GM23248 (cell line): ENCODE results near the gene SEZ6. TPM values are rescaled to one million over a fixed set of nuclear protein-coding genes. Genes with fewer than 3 reads are reported as not detected.

Source experiments
- DNase-seq: peaks from one replicate; pipeline ENCODE4 v3.0.0-alpha.2; 2015
- H2AFZ ChIP-seq: fragments of 200-600 bp; sonication (generic); 2 replicates; pipeline ENCODE4 v1.6.1; 2016; ENCODE audit warnings: antibody characterized with exemption
- H3F3A ChIP-seq: fragments of 200-600 bp; sonication (generic); 2 replicates; pipeline ENCODE4 v1.6.1; 2016; ENCODE audit warnings: mild to moderate bottlenecking, antibody characterized with exemption, mixed run types; ENCODE audit not compliant: insufficient read depth
- H3K27ac ChIP-seq: fragments of 200-600 bp; sonication (generic); 2 replicates; pipeline ENCODE4 v1.5.1; 2016; ENCODE audit warnings: mild to moderate bottlenecking
- H3K27me3 ChIP-seq: fragments of 200-600 bp; sonication (generic); replicated peaks from 2 replicates; pipeline ENCODE4 v1.6.1; 2016; ENCODE audit warnings: mild to moderate bottlenecking; ENCODE audit not compliant: insufficient read depth
- H3K36me3 ChIP-seq: fragments of 200-600 bp; sonication (generic); 2 replicates; pipeline ENCODE4 v1.6.1; 2016; ENCODE audit warnings: low read depth, mild to moderate bottlenecking
- H3K4me1 ChIP-seq: fragments of 200-600 bp; sonication (generic); 2 replicates; pipeline ENCODE4 v1.6.1; 2016; ENCODE audit warnings: mild to moderate bottlenecking; ENCODE audit not compliant: insufficient read depth
- H3K4me2 ChIP-seq: fragments of 200-600 bp; sonication (generic); one replicate; pipeline ENCODE4 v1.6.1; 2016; ENCODE audit warnings: mild to moderate bottlenecking; ENCODE audit not compliant: unreplicated experiment
- H3K4me3 ChIP-seq: fragments of 200-600 bp; sonication (generic); 2 replicates; pipeline ENCODE4 v1.5.1; 2016; ENCODE audit warnings: mild to moderate bottlenecking
- H3K79me2 ChIP-seq: fragments of 200-600 bp; sonication (generic); 2 replicates; pipeline ENCODE4 v1.6.1; 2016; ENCODE audit warnings: mild to moderate bottlenecking; ENCODE audit not compliant: insufficient read depth
- H3K9ac ChIP-seq: fragments of 200-600 bp; sonication (generic); 2 replicates; pipeline ENCODE4 v1.6.1; 2016; ENCODE audit warnings: mild to moderate bottlenecking
- H3K9me2 ChIP-seq: fragments of 200-600 bp; sonication (generic); 2 replicates; pipeline ENCODE4 v1.6.1; 2016; ENCODE audit warnings: mixed run types, mild to moderate bottlenecking, moderate library complexity; ENCODE audit not compliant: insufficient read depth
- H3K9me3 ChIP-seq: fragments of 200-600 bp; sonication (generic); one replicate; pipeline ENCODE4 v1.6.1; 2017; ENCODE audit warnings: low read depth
- H4K20me1 ChIP-seq: fragments of 200-600 bp; sonication (generic); 2 replicates; pipeline ENCODE4 v1.6.0; 2016; ENCODE audit not compliant: insufficient read depth
- EZH2 ChIP-seq: fragments of 200-600 bp; sonication (generic); IDR thresholded peaks from 2 replicates; pipeline ENCODE4 v1.6.1; 2018; ENCODE audit warnings: antibody characterized with exemption, mild to moderate bottlenecking; ENCODE audit not compliant: insufficient read depth, poor library complexity, severe bottlenecking
- EZH2phosphoT487 ChIP-seq: fragments of 200-600 bp; sonication (generic); IDR thresholded peaks from 2 replicates; pipeline ENCODE4 v1.6.1; 2018; ENCODE audit warnings: antibody characterized with exemption, moderate library complexity, mild to moderate bottlenecking, low read depth; ENCODE audit not compliant: insufficient read depth
- WGBS, 2 experiments: methylation state at CpG; one replicate each; pipeline ENCODE4 v1.1.6; 2015 to 2017; ENCODE audit warnings: low lambda C conversion rate in 2 of 2, low coverage in 1 of 2; ENCODE audit errors: missing lambda C conversion rate in 2 of 2; 5-methylcytosine and 5-hydroxymethylcytosine counted together
- in situ Hi-C: fragments of 300-500 bp; cut with MboI; formaldehyde crosslinking; loops from 2 replicates; pipeline ENCODE4 v1.15.0; 2020
- polyA plus RNA-seq: library from polyadenylated mRNA; unstranded; fragments of >200 nt; fragmentation: Nextera tagmentation; extraction: Ambion mirVana; gene quantifications from 2 replicates; pipeline ENCODE4 v1.2.1, GENCODE V29; 2016
- total RNA-seq: library from RNA; depleted of rRNA; stranded (reverse); fragments of >200 nt; shearing (Covaris generic); gene quantifications from 2 replicates; pipeline ENCODE4 v1.2.3, GENCODE V29; 2014

Gene SEZ6
- total and polyA plus RNA-seq, 2 experiments from 2014 or later: not detected

DNA sequence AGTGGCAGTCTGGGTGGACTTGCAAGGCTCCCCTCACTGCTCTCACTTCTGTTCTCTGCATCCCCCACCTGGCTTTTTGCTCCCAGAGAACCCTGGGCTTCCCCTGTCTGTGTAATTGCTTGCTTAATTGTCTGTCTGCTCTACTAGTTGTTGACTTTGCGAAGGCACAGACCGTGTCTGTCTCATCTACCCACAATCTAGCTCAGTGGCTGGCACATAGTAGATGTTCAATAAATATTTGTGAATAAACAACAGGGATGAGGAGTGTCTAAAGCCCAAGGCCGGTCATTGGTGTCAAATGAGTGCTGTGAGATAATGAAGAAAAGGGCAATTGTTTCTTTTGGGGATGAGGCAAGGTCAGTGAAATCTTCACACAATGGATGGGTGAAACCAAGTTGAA is 2.8 kb upstream of the SEZ6 start:
- Histone ChIP-seq H3K27me3 (peaks cover 44% of the 10 kb centered on the region), H3K79me2 (no peaks in the 10 kb centered on the region), H3K4me2 (no peak overlapping the region), H2AFZ (no peak overlapping the region), H4K20me1 (no peaks in the 10 kb centered on the region), H3K4me1 (no peaks in the 10 kb centered on the region), H3K9me3 (no peaks in the 10 kb centered on the region), H3K9ac (no peak overlapping the region), H3K4me3 (no peak overlapping the region), H3K27ac (no peak overlapping the region), H3F3A (no peaks in the 10 kb centered on the region), H3K36me3 (no peaks in the 10 kb centered on the region), H3K9me2 (no peaks in the 10 kb centered on the region)
- WGBS, 2 experiments: 33 to 45% methylated on average over 3 of the region's 3 CpGs
- in situ Hi-C loops: no loop called here
- no peak for TF ChIP-seq EZH2
- no peak for TF ChIP-seq EZH2phosphoT487
- no peak for DNase-seq

DNA sequence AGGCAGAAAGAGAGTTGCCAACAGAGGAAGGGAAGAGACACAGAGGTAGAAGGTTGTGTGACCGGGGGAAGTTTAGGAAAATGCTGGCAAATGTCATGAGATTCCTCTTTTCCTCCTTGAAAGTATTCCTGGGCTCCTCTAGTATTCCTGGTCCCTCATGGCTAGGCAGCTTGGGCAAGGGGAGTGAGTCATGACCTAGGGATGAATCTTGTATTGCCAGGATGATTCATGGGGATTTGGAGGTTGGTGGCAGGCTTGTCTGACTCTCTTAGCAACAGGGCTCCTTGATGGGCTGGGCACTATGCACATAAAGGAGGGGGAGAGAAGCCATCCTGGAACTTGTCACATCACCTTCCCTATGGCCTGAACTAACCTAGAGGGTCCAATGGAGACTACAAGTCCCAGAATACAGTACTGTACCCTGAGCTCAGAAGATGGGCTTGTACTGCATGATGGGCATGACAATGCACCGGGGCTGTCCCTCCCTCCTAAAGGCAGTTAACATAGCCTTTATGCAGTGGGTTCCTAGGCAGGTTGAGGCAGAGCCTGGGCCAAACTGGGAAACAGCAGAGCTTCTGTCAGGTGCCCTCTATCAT is 2.1 kb upstream of the SEZ6 start:
- WGBS, 2 experiments: 65 to 71% methylated on average over 2 of the region's 2 CpGs
- TF ChIP-seq EZH2phosphoT487: no peak
- H3K36me3 ChIP-seq: no peaks in the 10 kb centered on the region
- in situ Hi-C loops: no loop called here
- H3K27ac ChIP-seq: no peak overlapping the region
- H3K4me2 ChIP-seq: no peak overlapping the region
- peaks cover 44% of the 10 kb centered on the region for H3K27me3 ChIP-seq
- no peak overlapping the region for H3K4me3 ChIP-seq
- H2AFZ ChIP-seq: no peak overlapping the region
- no peaks in the 10 kb centered on the region for H3K9me3 ChIP-seq
- H3K4me1 ChIP-seq: no peaks in the 10 kb centered on the region
- no peak overlapping the region for H3K9ac ChIP-seq
- H3K9me2 ChIP-seq: no peaks in the 10 kb centered on the region
- H3K79me2 ChIP-seq: no peaks in the 10 kb centered on the region
- peak; percentile 77 for DNase-seq
- H3F3A ChIP-seq: no peaks in the 10 kb centered on the region
- no peaks in the 10 kb centered on the region for H4K20me1 ChIP-seq

DNA sequence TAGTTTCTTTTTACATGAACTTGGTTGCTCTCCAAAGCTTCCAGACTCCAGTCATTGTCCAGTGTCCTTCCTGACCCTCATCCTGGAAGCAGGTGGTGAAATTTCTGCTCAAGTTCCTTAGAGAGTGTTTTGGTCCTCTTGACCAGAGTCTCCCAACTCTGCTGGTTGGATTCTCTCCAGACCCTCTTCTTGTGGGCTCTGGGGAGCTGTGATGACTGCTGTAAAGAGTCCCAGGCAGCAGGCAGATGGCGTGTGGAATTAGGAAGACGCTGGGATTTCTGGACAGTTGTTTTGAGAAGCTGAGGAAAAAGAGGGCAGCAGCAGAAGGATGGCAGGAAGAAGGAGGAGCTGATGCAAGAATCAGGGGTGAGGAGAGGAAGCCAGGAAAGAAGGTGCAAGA is 1.6 kb upstream of the SEZ6 start:
- Histone ChIP-seq H3K4me2 (no peak overlapping the region), H3K9me3 (no peaks in the 10 kb centered on the region), H3K27ac (no peak overlapping the region), H3K4me3 (no peak overlapping the region), H3K9ac (no peak overlapping the region), H3K79me2 (no peaks in the 10 kb centered on the region), H4K20me1 (no peaks in the 10 kb centered on the region), H3K9me2 (no peaks in the 10 kb centered on the region), H3F3A (no peaks in the 10 kb centered on the region), H3K4me1 (no peaks in the 10 kb centered on the region), H3K36me3 (no peaks in the 10 kb centered on the region), H3K27me3 (peaks cover 44% of the 10 kb centered on the region), H2AFZ (no peak overlapping the region)
- 4 to 5% methylated on average over 2 of the region's 2 CpGs for WGBS, 2 experiments
- no peak for TF ChIP-seq EZH2phosphoT487
- TF ChIP-seq EZH2: no peak
- in situ Hi-C loops: no loop called here
- no peak for DNase-seq

DNA sequence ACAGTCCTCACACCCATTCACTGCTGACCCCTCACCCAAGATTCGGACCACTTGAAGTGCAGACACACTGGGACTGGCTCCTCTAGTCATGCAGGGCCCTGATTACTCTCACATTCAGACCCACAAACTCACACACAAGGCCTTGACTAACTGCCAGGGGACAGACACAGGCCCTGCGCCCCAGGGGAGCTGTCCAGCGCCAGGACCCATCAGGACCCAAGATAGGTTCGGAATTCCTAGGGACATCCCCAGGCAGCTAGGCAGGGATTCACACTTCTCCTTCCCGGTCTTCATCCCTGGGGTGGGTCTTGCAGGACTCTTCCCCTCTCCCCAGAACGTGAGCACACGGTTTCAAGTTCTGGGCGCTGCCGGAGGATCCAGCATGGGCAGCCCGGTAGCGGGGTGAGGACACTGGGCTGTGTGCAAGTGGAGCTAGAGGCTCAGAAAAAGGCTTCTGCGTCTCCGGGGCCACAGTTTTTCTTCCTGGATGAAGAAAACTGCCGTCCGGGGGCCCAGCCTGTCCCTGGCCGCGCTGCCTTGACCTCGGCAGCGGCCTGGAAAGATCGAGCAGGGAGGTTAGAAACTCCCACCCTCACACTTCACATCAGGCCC is 1.6 kb downstream of the SEZ6 start:
- in situ Hi-C loops: no loop called here
- Histone ChIP-seq H3K9me3 (no peaks in the 10 kb centered on the region), H3K4me2 (no peak overlapping the region), H3F3A (no peaks in the 10 kb centered on the region), H3K4me1 (no peaks in the 10 kb centered on the region), H3K79me2 (no peaks in the 10 kb centered on the region), H2AFZ (no peak overlapping the region), H3K9ac (no peak overlapping the region), H3K4me3 (no peak overlapping the region), H3K27ac (no peak overlapping the region), H3K9me2 (no peaks in the 10 kb centered on the region), H3K27me3 (peaks cover 24% of the 10 kb centered on the region), H4K20me1 (no peaks in the 10 kb centered on the region), H3K36me3 (no peaks in the 10 kb centered on the region)
- peak; percentile 56 for DNase-seq
- TF ChIP-seq EZH2 (no peak), EZH2phosphoT487 (no peak)
- 25 to 29% methylated on average over 20 of the region's 20 CpGs for WGBS, 2 experiments

DNA sequence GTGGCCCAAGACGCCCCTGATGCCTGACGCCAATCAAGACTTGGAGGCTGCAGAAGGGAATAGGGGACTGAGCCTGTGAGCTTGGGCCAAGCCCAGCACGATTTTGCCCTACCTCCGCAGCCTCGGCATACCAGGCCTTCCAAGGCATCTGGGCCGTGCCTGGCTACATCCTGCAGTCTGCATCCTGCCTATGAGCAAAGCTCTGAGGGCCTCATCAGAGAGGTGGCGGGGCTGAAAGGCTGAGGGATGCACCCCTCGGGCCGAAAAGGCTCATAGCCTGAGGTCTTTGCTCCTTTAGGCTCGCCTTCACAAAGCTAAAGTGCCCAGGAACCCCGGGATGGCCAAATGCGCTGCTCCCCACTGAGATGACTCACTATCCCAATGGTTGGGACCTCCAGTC is 2.5 kb downstream of the SEZ6 start:
- Histone ChIP-seq H3K9me3 (no peaks in the 10 kb centered on the region), H3K79me2 (no peaks in the 10 kb centered on the region), H3K4me2 (no peak overlapping the region), H2AFZ (no peak overlapping the region), H3K9ac (no peak overlapping the region), H3K4me3 (no peak overlapping the region), H3F3A (no peaks in the 10 kb centered on the region), H3K27me3 (peaks cover 20% of the 10 kb centered on the region), H3K9me2 (no peaks in the 10 kb centered on the region), H3K27ac (no peak overlapping the region), H4K20me1 (no peaks in the 10 kb centered on the region), H3K4me1 (no peaks in the 10 kb centered on the region), H3K36me3 (no peaks in the 10 kb centered on the region)
- TF ChIP-seq EZH2phosphoT487 (no peak), EZH2 (no peak)
- no peak for DNase-seq
- in situ Hi-C loops: no loop called here
- 45 to 47% methylated on average over 12 of the region's 12 CpGs for WGBS, 2 experiments
